HG02571 (cell line): ENCODE measurements around the gene PAX6.

Experiments used
- ATAC-seq: cut with Tn5 transposase; IDR thresholded peaks from one replicate; pipeline ENCODE4 v1.9.1; 2021; ENCODE audit warnings: mild to moderate bottlenecking, moderate library complexity; ENCODE audit not compliant: unreplicated experiment

The PAX6 gene

DNA sequence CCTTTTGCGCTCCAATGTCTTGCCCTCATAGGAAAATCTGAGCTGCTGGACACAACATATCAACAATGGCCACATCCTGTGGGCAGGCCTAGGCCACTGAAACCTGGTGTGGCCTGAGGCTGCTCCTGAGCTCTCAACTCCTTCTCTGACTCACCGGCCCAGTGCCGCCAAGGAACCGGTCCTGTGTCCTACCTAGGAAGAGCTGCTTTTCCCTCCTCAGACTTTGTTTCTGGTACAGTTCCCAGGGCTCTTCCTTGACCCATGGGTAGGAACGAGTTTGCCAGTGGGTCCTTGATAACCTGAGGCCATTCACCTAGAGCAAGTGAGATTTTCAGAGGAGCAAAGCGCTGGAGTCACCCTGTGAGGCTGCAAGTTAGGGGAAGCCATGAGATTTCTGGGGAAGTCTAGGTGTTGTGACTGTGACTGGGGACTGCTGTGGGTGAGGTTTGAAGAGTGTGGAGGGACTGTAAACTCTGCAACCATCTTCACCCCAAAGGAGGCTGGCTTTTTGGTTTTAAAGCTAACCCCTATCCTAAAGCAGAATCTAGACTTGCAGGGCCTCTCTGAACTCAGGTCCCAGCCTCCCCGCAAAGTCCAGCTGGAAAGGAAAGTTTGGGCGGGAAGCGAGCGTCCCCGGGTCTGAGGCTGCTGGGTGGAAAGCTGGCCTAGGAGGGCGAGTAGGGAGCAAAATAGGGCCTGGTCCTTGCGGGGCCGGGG lies 12.0 kb upstream of the PAX6 start:
- ATAC-seq = no peak

DNA sequence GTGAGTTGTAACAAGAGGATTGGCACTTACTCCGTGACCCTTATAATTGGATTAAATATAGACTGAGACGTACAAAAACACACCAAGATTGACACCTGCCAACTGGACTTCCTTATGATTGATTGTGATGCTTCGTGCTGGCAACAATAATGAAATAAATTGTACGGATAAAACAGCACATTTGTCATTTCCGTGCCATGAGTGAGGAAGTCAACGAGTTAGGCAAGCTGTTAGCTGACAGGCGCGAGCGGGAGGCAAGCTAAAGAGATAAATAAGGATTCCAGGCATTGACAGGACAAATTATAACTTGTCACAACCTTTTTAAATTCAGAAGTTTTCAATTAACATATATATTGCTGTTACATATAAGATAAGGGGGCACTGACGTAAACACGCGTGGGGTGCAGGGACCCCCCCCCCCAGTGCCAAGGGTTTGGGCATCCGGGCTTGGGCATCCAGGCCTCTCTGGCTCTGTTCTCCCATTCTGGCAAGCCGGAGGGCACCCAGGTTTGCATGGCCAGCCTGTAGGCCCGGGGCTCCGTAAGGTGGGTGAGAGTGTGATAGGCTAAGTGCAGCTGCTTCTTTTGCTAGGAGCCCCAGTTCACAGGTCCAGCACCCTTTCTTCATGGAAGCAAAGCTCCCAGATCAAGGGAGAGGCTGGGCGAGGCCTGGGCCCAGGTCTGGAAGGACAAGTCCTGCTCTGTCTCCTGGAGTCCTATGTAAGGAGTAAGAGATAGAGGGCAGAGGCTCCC lies 11.2 kb upstream of the PAX6 start:
- ATAC-seq = no peak

GRCh38 chr11:31821766-31822165 lies 10.6 kb upstream of the PAX6 start:
- ATAC-seq = no peak

GRCh38 chr11:31821235-31821764 lies 10.2 kb upstream of the PAX6 start:
- no peak for ATAC-seq

- ATAC-seq = no peak
These were observed 9.3 kb upstream of the PAX6 start for GRCh38 chr11:31820438-31820818.

- no peak for ATAC-seq
These were observed 8.7 kb upstream of the PAX6 start for GRCh38 chr11:31819621-31820437.

DNA sequence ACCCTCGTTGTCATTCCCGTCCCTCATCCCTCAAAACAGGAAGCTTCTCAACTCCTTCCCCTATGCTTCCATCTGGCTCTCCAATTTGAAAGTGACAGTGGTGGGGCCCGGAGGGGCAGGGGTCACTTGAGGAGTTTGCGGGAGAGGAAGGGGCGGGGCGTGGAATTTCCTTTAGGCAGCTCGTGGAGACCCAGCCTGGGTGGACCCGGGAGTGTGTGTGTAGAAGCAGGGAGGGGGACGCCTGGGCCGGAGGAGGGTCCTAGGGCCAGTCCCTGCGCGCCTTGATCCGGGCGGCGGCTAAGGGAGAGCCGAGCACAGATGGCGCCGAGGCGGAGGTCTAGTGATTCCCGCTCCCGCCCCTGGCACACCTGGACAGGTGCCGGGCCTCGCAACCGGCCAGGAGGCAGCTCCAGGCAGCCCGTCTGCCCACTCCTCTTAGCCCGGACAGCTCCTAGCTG lies 7.8 kb upstream of the PAX6 start:
- no peak for ATAC-seq

DNA sequence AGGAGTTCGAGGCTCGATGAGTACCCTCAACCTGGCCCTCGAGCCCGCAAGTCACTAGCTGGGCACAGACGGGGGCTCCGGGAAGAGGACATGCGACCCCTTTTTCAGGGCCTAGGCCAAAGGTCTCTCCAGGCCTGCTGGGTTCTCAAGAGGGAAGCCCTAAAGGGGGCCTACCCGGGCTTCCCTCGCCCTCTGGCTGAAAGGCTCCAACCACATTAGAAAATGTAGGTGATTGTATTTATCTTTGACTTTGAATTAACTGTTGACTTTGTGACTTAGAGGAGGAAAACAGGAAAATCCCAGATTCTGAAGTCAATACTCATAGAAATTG lies 7.3 kb upstream of the PAX6 start:
- ATAC-seq = no peak

- no peak for ATAC-seq
These were observed 6.7 kb upstream of the PAX6 start for GRCh38 chr11:31817621-31818424.

DNA sequence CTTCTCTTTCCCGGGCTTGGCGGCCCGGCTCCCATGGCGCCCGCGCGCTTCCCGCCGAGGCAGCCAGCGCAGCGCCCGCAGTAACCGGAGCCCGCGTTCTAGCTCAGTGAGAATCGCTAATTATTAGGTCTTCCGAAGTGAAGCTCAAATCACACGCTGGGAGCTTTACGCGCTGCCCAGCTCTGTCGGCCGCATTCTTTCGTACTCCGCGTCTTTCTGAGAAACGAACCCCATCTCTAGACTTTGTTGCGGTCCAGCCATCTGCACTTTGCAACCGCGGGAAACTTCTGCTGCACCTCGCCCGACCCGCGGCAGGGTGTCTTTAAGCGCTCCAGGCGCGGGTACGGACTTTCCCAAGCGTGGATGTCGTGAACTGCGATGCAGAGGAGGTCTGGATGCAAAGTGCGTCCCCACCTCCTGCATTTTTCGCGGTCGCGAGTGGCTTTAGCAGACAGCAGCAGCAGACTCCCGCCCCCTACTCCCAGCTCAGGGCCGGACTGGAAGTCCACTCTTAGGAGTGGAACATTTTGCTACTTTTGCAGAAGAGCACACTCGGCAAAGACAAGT lies 6.0 kb upstream of the PAX6 start:
- ATAC-seq = no peak

- ATAC-seq = no peak
These were observed 5.4 kb upstream of the PAX6 start for GRCh38 chr11:31816468-31817053.

DNA sequence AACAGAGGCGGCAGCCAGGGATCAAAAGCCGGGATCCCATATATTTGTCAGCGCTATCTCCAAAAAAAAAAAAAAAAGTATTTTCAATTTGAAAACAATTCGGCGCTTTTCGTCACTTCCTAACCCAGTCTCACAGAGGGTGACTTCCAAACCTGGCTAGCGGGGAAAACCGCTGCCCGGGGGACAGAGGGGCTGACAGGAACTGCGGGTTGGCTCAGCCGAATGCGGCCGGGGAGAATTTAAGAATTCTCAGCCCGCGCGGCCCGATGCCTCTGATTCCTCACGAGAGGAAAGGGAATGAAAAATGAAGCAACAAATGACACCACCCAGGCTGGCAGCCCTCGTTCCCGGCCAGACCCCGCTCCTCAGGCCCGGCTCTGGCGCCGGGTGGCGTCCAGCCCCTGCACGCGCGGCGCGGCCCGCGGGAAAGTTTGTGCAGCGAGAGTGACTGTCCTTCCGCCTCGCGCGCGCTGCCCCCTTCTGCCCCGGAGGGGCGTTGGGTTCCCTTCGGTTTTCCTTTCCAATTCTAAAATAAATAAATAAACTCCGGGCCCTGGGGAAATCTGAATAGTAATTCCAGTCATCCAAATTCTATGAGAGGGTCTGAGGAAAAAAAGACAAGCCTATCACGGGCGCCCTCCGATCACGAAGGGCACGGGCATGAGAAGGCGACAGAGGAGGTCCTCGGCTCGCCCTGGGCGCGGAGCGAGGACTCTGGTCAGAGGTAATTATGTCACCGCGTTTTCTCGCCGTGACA lies 4.8 kb upstream of the PAX6 start:
- no peak for ATAC-seq

GRCh38 chr11:31814176-31814868 lies 3.2 kb upstream of the PAX6 start:
- ATAC-seq = no peak

GRCh38 chr11:31813391-31814175 lies 2.5 kb upstream of the PAX6 start:
- ATAC-seq = no peak

DNA sequence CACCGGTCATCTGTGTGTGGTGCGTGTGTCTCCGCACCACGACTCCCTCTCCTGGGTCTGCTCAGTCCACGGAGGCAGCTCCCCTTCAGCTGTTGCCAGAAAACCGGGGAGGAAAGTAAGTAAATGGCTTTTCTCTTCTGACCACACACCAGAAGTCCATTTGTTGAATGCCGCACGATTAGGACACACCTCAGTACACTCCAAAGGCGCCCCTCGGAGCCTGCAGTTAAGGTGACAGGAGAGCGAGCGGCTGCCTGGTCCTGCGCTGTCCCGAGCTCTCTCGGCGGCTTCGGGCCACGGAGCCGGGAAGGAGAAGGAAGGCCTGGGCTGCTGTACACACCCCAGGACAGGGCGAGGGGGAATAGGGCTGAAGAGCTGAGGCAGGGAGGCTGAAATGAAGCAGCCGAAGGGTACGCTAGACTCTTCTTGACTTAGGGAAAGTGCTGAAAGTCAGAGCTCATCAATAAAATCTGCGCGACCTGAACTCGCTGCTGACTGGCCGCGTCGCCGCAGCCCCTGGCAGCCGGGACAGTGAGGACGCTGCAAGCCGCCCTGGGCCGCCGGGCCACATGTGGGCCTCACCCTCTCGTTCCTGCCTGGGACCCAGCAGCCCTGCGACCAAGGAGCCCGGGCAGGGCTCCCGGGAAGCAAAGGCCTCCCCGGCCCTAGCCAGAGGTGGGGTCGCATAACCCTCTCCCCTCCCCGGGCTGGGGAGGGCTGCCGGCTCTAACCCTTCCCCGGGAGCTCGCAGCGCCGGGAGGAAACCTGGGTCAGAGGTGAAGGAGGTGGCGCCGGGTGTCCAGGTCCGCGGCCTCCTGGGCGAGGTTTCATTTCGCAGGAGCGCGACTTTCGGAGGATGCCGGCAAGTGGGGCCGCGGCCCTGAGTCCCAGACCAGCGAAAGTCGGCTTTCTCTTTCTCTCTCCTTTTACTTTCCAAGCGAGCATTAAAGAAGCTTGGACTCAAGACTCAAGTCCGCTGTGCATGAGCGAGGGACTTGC lies 1.6 kb upstream of the PAX6 start:
- no peak for ATAC-seq

- ATAC-seq = no peak
These were observed 1.0 kb downstream of the PAX6 start for GRCh38 chr11:31809857-31810778.
